Mucosa of descending colon (tissue), 3 donors: ENCODE measurements around the gene TTC36. TPM values are rescaled to one million over a fixed set of nuclear protein-coding genes. Genes with fewer than 3 reads are reported as not detected.
"Not testable (repeated sequence)": the region's sequence is repeated elsewhere in the genome, so short reads cannot be mapped to it uniquely, and the experiment has no call there.

Experiments
- ATAC-seq: fragments of 200-7000 bp; cut with Tn5 transposase; one replicate; pipeline ENCODE4 v1.9.1; 2020; ENCODE audit warnings: mild to moderate bottlenecking, moderate library complexity
- DNase-seq, 3 donors: peaks; one replicate each; pipeline ENCODE4 v3.0.0-alpha.2; 2020
- H3K36me3 ChIP-seq: fragments of 200-600 bp; one replicate; pipeline ENCODE4 v1.8.0; 2021; ENCODE audit warnings: low read depth, mild to moderate bottlenecking
- H3K4me1 ChIP-seq: fragments of 200-600 bp; one replicate; pipeline ENCODE4 v1.8.0; 2021; ENCODE audit warnings: low read depth, mild to moderate bottlenecking
- H3K4me3 ChIP-seq: fragments of 200-600 bp; one replicate; pipeline ENCODE4 v1.8.0; 2021; ENCODE audit warnings: mild to moderate bottlenecking
- H3K9me3 ChIP-seq: fragments of 200-600 bp; one replicate; pipeline ENCODE4 v1.8.0; 2021; ENCODE audit warnings: mild to moderate bottlenecking
- CTCF ChIP-seq: fragments of 200-600 bp; IDR thresholded peaks from one replicate; pipeline ENCODE4 v1.8.0; 2022; ENCODE audit warnings: antibody characterized with exemption, mild to moderate bottlenecking
- intact Hi-C, 2 donors: fragments of 100-400 bp; cut with DNase I in 1 of 2; cut with micrococcal nuclease in 1 of 2; formaldehyde crosslinking; loops; one replicate each; pipeline versions ENCODE4 v1.11.0 to v1.11.1; 2022; cut with DNase I, micrococcal nuclease
- long read RNA-seq, 2 donors: library from polyadenylated mRNA; unstranded; transcript quantifications; one replicate each; pipeline ENCODE4 v2.0.0, GENCODE V29; 2019 to 2021
- total RNA-seq, 3 donors: library from RNA; stranded (reverse); fragmentation: NEBNext Ultra II Directional in 2 of 3; extraction: Animal tissue kit (Norgen Biotek cat#: 25700) in 2 of 3; gene quantifications; one replicate each; pipeline versions ENCODE4 v1.2.1 to v1.2.4, GENCODE V29; 2021 to 2023
- donor health status: DM: no; HTN: no; CAD: no; lungs with moderate emphysema.
- donor health status: DM: no; HTN: no; CAD: no.
- donor health status: DM: no; HTN: yes; CAD: no.

TTC36 gene
- 1 to 10 TPM in 2 of 3 donors, under 1 TPM in 1; 0.63 to 1.3 (median 1.2) TPM for total RNA-seq
- long read RNA-seq, donor 1 = 0 reads
- long read RNA-seq, donor 2 = 0 reads

- peaks cover 8% of the 10 kb centered on the region for H3K4me1 ChIP-seq
Measured at GRCh38 chr11:118527109-118527508, at the start of gene TTC36. TTC36 (plus strand) TSS chr11:118527474; CDS start chr11:118527495, 21 bp downstream.

GRCh38 chr11:118481238-118481637 lies 46.0 kb upstream of the TTC36 start:
- H3K4me1 ChIP-seq, DNase-seq, H3K4me3 ChIP-seq, H3K9me3 ChIP-seq, ATAC-seq, H3K36me3 ChIP-seq, intact Hi-C loops: not testable (repeated sequence)

More at GRCh38 chr11:118527109-118527508, at the start of gene TTC36:
- no peak for TF ChIP-seq CTCF
- H3K36me3 ChIP-seq = no peaks in the 10 kb centered on the region
- ATAC-seq = no peak
- intact Hi-C loops = no loop called here
- no peak for DNase-seq
- no peaks in the 10 kb centered on the region for H3K9me3 ChIP-seq
- H3K4me3 ChIP-seq = no peak within 1 kb of the TSS

- no peak for TF ChIP-seq CTCF
- H3K36me3 ChIP-seq = no peaks in the 10 kb centered on the region
Measured at GRCh38 chr11:118484405-118484804, 42.9 kb upstream of the TTC36 start.

GRCh38 chr11:118485273-118485672 lies 42.0 kb upstream of the TTC36 start:
- no peak for TF ChIP-seq CTCF
- Histone ChIP-seq H3K4me1 (no peaks in the 10 kb centered on the region), H3K4me3 (no peak overlapping the region), H3K9me3 (no peaks in the 10 kb centered on the region), H3K36me3 (no peaks in the 10 kb centered on the region)
- intact Hi-C loops = no loop called here
- DNase-seq = no peak
- no peak for ATAC-seq

More at GRCh38 chr11:118484405-118484804, 42.9 kb upstream of the TTC36 start:
- Histone ChIP-seq H3K9me3 (no peaks in the 10 kb centered on the region), H3K4me1 (no peaks in the 10 kb centered on the region), H3K4me3 (no peak overlapping the region)
- DNase-seq (no peak), ATAC-seq (no peak)
- intact Hi-C loops = no loop called here

GRCh38 chr11:118488480-118489109 lies 38.7 kb upstream of the TTC36 start:
- ATAC-seq (peak; percentile 84), DNase-seq (peak in 2 of 3 donors; percentile 53 to 77)
- intact Hi-C loops = no loop called here
- Histone ChIP-seq H3K9me3 (no peaks in the 10 kb centered on the region), H3K4me3 (no peak overlapping the region), H3K4me1 (no peaks in the 10 kb centered on the region), H3K36me3 (no peaks in the 10 kb centered on the region)
- peak; percentile 65 for TF ChIP-seq CTCF

- ATAC-seq (no peak), DNase-seq (no peak)
- no peak overlapping the region for H3K4me3 ChIP-seq
- no peaks in the 10 kb centered on the region for H3K9me3 ChIP-seq
- no peaks in the 10 kb centered on the region for H3K36me3 ChIP-seq
- intact Hi-C loops = loop anchor here in 1 of 2 donors (10.0 kb wide), 1 partner anchor 106 kb away; no protein-coding TSS in a partner anchor
- no peak for TF ChIP-seq CTCF
- H3K4me1 ChIP-seq = no peaks in the 10 kb centered on the region
Measured at GRCh38 chr11:118491041-118491440, 36.2 kb upstream of the TTC36 start.
